HCT116 (cell line): ENCODE measurements around the gene CFAP74.

Experiments used
- ATF3 ChIP-seq: IDR thresholded peaks from 2 replicates; pipeline ENCODE4 v1.6.1; 2012
- CTCF ChIP-seq, 3 experiments: fragments of 200-600 bp in 1 of 3; sonication (generic) in 1 of 3; IDR thresholded peaks in 2 of 3; conservative IDR thresholded peaks in 1 of 3; 2 replicates each; pipeline ENCODE4 v1.5.1; 2012 to 2017; ENCODE audit warnings: low read depth in 2 of 3, low read length in 2 of 3, antibody characterized with exemption in 1 of 3, borderline replicate concordance in 1 of 3, control low read depth in 1 of 3, mild to moderate bottlenecking in 1 of 3, mixed read lengths in 1 of 3, mixed run types in 1 of 3, moderate library complexity in 1 of 3; ENCODE audit not compliant: insufficient read depth in 1 of 3
- EGR1 ChIP-seq: IDR thresholded peaks from 2 replicates; pipeline ENCODE4 v1.6.1; 2012; ENCODE audit warnings: low read depth
- FOSL1 ChIP-seq: IDR thresholded peaks from 2 replicates; pipeline ENCODE4 v1.6.1; 2012; ENCODE audit warnings: low read depth
- REST ChIP-seq: IDR thresholded peaks from 2 replicates; pipeline ENCODE4 v1.6.1; 2012; ENCODE audit warnings: low read depth

- TF ChIP-seq FOSL1 (no peak), ATF3 (no peak), CTCF (IDR thresholded peaks at IDR 0.05 in 2 of 3, conservative IDR thresholded peaks at IDR 0.05 in 1 of 3; ENCODE audit: borderline replicate concordance in 1 of 3, insufficient read depth in 1 of 3, low read depth in 2 of 3, low read length in 2 of 3) (no peak), REST (no peak), EGR1 (no peak)
Measured at GRCh38 chr1:1892079-1892762, 111.4 kb downstream of the CFAP74 start.
